ENCODE measurements around the gene SLC18B1. TPM values are rescaled to one million over a fixed set of nuclear protein-coding genes. Genes with fewer than 3 reads are reported as not detected.
A peak's percentile ranks its signal among the peaks of the same experiment; 100 is the strongest.

SLC18B1 gene
- total and polyA plus RNA-seq, 2 of the 8 experiments (the other 6 are each of a cell fraction or from before 2014, with no cell fraction given), result 17.2 to 23.4 TPM

GRCh38 chr6:132797951-132798868, at the start of gene SLC18B1 (continued):
- TF ChIP-seq KDM4A (IDR thresholded peaks at IDR 0.05; ENCODE audit: low read depth, low read length, severe bottlenecking) (peak; percentile 86), GTF2F1 (IDR thresholded peaks at IDR 0.05; ENCODE audit: borderline replicate concordance, low read depth, low read length) (no peak), YY1 (IDR thresholded peaks at IDR 0.05; ENCODE audit: low read depth, low read length) (no peak), SIRT6 (IDR thresholded peaks at IDR 0.05; ENCODE audit: low read length) (no peak), CBX5 (IDR thresholded peaks at IDR 0.05; ENCODE audit: low read depth, low read length) (no peak), CHD2 (IDR thresholded peaks at IDR 0.05; ENCODE audit: low read length) (no peak), CHD7 (IDR thresholded peaks at IDR 0.05; ENCODE audit: insufficient replicate concordance, low read length) (no peak), NRF1 (IDR thresholded peaks at IDR 0.05; ENCODE audit: low read depth, low read length) (no peak), POU5F1 (IDR thresholded peaks at IDR 0.05; ENCODE audit: low read depth, low read length) (no peak)
- TF ChIP-seq, protein P1, sequence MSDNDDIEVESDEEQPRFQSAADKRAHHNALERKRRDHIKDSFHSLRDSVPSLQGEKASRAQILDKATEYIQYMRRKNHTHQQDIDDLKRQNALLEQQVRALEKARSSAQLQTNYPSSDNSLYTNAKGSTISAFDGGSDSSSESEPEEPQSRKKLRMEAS (IDR thresholded peaks at IDR 0.05), result 0 out of 2 replicates have a peak, but pooled peaks have one; percentile 13

All from H1 (cell line).